GM19463 (cell line): ENCODE data around the gene MEOX2.

Source experiments
- ATAC-seq: cut with Tn5 transposase; IDR thresholded peaks from one replicate; pipeline ENCODE4 v1.9.1; 2021; ENCODE audit warnings: mild to moderate bottlenecking, moderate library complexity; ENCODE audit not compliant: unreplicated experiment

MEOX2 gene

GRCh38 chr7:15618275-15618674 lies 68.2 kb downstream of the MEOX2 start:
- no peak for ATAC-seq

- ATAC-seq = no peak
Measured at GRCh38 chr7:15612205-15612604, 74.3 kb downstream of the MEOX2 start.

GRCh38 chr7:15610503-15610902 lies 76.0 kb downstream of the MEOX2 start:
- no peak for ATAC-seq

- no peak for ATAC-seq
Measured at GRCh38 chr7:15609287-15609686, 77.2 kb downstream of the MEOX2 start.

GRCh38 chr7:15607529-15608210 lies 78.8 kb downstream of the MEOX2 start:
- ATAC-seq = no peak

GRCh38 chr7:15606561-15606960 lies 79.9 kb downstream of the MEOX2 start:
- no peak for ATAC-seq

- ATAC-seq = no peak
Measured at GRCh38 chr7:15604166-15604565, 82.3 kb downstream of the MEOX2 start.

- ATAC-seq = no peak
Measured at GRCh38 chr7:15603124-15603523, 83.4 kb downstream of the MEOX2 start.

GRCh38 chr7:15602236-15602635 lies 84.2 kb downstream of the MEOX2 start:
- ATAC-seq = no peak

- ATAC-seq = no peak
Measured at GRCh38 chr7:15601175-15601574, 85.3 kb downstream of the MEOX2 start.

GRCh38 chr7:15600298-15600697 lies 86.2 kb downstream of the MEOX2 start:
- no peak for ATAC-seq

GRCh38 chr7:15594461-15594860 lies 92.0 kb downstream of the MEOX2 start:
- ATAC-seq = no peak

- no peak for ATAC-seq
Measured at GRCh38 chr7:15593382-15593781, 93.1 kb downstream of the MEOX2 start.

- ATAC-seq = no peak
Measured at GRCh38 chr7:15586266-15586665, 100.2 kb downstream of the MEOX2 start.

GRCh38 chr7:15584575-15584974 lies 101.9 kb downstream of the MEOX2 start:
- no peak for ATAC-seq

- ATAC-seq = no peak
Measured at GRCh38 chr7:15582773-15583172, 103.7 kb downstream of the MEOX2 start.

- no peak for ATAC-seq
Measured at GRCh38 chr7:15581352-15581951, 105.0 kb downstream of the MEOX2 start.

- ATAC-seq = no peak
Measured at GRCh38 chr7:15580604-15581351, 105.7 kb downstream of the MEOX2 start.

GRCh38 chr7:15577600-15577999 lies 108.9 kb downstream of the MEOX2 start:
- no peak for ATAC-seq

- no peak for ATAC-seq
Measured at GRCh38 chr7:15571301-15571878, 115.1 kb downstream of the MEOX2 start.

GRCh38 chr7:15567652-15568051 lies 118.8 kb downstream of the MEOX2 start:
- no peak for ATAC-seq

GRCh38 chr7:15567036-15567435 lies 119.4 kb downstream of the MEOX2 start:
- no peak for ATAC-seq
